GM19023 (cell line): ENCODE data around the gene COL4A4.
"Not testable (repeated sequence)": the region's sequence is repeated elsewhere in the genome, so short reads cannot be mapped to it uniquely, and the experiment has no call there.

ENCODE experiments used
- ATAC-seq: cut with Tn5 transposase; IDR thresholded peaks from one replicate; pipeline ENCODE4 v1.9.1; 2021; ENCODE audit warnings: mild to moderate bottlenecking, moderate library complexity; ENCODE audit not compliant: unreplicated experiment

COL4A4 gene

GRCh38 chr2:227117852-227118251 lies 46.2 kb downstream of the COL4A4 start:
- ATAC-seq = no peak

DNA sequence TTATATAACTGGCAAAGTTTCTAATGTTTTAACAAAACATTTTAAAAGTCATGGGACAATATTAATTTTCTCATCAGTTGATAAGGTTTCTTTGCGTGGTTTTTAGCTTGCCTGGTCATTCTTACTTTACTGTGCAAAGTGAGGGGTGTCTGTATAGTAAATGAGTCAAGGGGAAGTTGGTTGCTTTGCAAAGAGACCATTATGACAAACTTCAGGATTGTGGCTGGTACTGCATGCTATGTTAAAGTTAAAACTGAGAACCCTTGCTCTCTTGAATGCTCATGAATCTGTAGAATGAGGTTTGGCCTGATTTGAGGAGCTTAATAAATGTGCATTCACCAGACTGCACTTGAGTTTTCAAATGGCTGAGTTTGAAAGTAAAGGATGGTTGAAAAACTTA lies 47.0 kb downstream of the COL4A4 start:
- peak; percentile 55 for ATAC-seq

DNA sequence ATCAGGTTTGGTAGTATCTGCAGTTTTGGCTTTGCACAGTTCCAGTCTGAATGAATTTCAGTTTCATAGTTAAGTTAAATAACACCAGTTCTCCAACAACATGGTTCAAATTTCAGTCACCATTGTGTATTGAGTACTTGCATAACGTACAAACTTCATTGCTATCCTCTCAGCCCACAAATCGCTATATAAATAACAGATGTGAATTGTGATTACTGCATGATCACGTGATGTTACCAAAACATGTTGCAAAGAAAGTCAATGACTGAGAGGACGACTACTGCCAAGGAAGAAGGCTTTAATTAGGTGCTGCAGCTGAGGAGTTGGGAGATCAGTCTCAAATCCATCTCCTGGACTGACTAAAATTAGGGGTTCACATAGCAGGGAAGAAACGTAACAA lies 48.2 kb downstream of the COL4A4 start:
- no peak for ATAC-seq

- ATAC-seq = no peak
These were observed 56.9 kb downstream of the COL4A4 start for GRCh38 chr2:227106845-227107759.

DNA sequence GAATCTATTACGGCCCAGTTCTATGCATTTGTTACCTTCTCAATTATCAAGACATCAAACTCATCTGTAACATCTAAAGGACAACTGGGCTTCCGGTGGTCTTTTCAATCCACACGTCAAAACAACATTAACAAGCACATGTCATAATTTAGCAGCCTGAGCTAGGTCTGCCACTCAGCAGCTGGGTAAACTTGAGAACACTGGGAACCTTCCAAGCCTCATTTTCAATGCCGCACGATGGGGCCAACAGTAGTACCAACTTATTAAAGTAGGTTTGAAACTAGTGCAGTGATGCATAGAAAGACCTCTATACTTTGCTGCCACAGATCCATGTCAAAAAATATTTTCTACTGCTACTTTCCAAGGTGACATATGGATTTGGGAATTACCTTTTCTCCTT lies 60.4 kb downstream of the COL4A4 start:
- no peak for ATAC-seq

GRCh38 chr2:227099340-227099739 lies 64.7 kb downstream of the COL4A4 start:
- ATAC-seq = no peak

GRCh38 chr2:227098162-227098515 lies 65.9 kb downstream of the COL4A4 start:
- ATAC-seq = no peak

GRCh38 chr2:227097495-227098161 lies 66.4 kb downstream of the COL4A4 start:
- ATAC-seq = no peak

DNA sequence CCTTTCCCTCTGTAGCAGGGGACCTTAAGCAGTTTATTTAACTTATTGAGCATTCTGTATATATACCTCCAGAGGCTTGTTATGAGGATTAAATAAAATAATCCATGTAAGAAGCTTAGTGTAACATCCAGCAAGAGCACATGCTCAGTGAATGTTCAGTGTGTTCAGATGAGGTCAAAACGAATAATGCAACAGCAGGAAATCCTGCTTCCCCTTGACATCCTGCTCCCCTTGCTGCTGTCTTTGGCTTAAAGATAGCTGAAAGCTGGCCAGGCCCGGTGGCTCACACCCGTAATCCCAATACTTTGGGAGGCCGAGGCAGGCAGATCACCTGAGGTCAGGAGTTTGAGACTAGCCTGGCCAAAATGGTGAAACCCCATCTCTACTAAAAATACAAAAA lies 68.7 kb downstream of the COL4A4 start:
- no peak for ATAC-seq

- ATAC-seq = peak; percentile 87
These were observed 81.7 kb downstream of the COL4A4 start for GRCh38 chr2:227082286-227082685.

GRCh38 chr2:227079726-227080125 lies 84.3 kb downstream of the COL4A4 start:
- no peak for ATAC-seq

GRCh38 chr2:227065065-227065464 lies 98.9 kb downstream of the COL4A4 start:
- ATAC-seq = not testable (repeated sequence)

DNA sequence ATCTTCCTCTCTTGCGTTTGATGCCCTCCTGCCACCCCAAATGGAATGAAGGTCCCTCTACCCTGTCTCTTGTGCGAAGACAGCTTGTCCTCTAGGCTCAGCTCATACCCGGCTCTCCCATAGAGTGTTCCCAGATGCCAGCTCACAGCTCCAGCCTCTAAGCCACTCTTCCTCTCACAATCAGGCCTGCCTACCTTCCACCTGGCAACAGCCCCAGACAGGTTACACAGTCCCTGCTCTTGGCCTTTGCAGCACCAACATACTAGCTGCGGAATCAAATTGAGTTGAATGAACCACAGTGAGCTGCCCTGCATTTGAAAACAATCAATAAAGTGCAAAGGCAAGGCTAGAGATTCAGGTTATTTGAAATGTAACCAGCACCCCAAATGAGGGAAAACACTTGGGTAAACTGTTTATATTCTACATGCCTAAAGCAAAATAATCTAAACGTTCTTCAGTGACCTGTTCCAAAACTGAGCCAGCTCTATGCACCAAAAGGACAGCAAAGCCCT lies 105.1 kb downstream of the COL4A4 start:
- no peak for ATAC-seq

DNA sequence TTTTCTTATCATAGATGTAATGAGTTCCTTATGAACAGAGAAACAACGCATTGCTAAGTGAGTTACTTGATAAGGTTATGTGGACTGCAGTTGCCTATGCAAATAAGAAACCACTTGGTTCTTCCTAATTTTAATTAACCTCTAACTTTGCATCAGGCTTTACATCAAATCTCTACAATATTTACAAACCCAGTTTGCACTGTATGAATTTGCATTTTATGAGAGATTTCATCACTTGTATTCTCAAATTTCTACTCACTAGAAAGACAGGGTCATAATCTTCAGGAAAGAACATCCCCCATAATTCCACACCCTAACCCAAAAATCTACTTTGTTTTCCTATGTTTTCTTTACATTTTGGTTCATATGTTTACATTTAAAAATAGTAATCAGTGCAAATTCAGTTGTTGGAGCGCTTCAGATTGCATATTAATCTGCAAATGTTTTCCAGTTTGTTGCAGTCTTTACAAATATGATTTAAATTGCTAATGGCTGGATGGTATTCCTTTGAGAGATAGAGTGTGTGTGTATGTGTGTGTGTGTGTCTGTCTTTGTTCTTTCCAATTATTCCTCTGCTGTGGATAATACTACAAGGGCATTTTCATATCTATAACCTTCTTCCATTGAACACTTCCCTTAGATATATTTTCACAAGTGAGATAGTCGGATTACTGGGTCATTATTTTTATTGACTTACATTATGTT lies 106.1 kb downstream of the COL4A4 start:
- ATAC-seq = no peak

DNA sequence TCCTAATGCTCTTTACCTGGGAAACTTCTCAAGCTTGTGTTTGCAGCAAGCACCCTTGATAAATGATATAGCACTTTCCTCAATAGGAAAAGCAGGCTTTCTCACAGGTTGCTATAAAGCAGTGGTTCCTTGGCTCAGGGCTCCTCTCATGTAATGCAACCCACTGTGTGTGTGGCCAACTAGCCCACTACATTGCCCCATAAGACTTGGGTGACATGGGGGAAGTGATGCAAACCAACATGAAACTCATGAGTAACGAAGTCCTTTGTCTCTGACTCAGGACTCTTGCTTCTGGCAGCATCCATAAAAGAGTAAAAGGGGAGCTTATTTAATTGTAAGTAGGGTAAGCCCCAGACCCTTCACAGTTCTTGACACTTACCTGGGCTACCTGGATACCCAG lies 106.9 kb downstream of the COL4A4 start:
- ATAC-seq = no peak

- no peak for ATAC-seq
These were observed 110.0 kb downstream of the COL4A4 start for GRCh38 chr2:227054006-227054405.

GRCh38 chr2:227052879-227053278 lies 111.1 kb downstream of the COL4A4 start:
- no peak for ATAC-seq

DNA sequence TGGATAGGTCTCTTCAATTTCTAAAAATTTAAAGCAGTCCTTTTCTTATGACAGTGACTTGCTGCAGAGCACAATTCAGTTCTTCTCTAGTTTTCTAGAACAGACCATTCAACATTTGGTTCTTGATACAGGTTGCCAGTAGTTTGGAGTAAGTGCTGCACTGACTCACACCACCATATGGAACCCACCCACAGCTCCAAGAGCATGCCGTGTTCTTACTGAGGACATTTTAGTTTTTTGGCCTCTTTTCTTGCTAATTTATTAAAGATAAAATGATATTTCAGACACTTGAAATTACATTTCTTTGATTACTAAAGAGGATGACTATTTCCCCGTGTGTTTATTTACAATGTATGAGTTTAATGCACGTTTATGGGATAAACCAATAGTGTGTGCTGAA lies 120.0 kb downstream of the COL4A4 start:
- no peak for ATAC-seq

DNA sequence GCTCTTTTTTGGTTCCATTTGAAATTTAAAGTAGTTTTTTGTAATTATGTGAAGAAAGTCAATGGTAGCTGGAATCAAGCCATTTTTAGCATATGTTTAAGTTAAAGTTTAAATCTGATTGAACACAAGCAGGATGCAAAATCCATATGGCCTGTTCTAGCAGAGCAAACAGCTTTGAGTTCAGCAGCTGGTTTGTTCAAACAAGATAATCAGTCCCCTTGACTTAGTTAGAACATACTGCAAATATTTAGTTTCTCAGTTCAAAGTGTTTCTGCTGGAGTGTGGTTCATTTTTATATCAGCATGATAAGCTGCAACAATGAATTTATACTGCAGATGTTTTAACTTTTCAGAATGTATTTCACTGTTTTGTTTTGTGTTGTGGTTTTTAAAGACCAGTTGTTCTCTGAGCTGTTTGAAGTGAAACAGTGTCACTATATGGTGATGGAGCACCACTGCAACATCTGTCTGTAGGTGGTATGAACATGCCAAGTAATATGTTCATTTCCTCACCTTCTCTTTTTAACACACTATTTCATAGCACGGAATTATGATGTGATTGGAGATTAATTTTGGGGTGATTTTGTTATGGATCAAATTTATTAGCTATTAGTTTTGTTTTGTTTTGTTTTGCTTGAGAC lies 125.3 kb downstream of the COL4A4 start:
- no peak for ATAC-seq

GRCh38 chr2:227036527-227036926 lies 127.5 kb downstream of the COL4A4 start:
- ATAC-seq = no peak
